NCI-H2196 treated with DMSO at 0.1 percent for 48 hours (cell line): Measurements from ENCODE around the gene BRD1.
"Not testable (repeated sequence)": the region's sequence is repeated elsewhere in the genome, so short reads cannot be mapped to it uniquely, and the experiment has no call there.

Experiments used
- DNase-seq: peaks from one replicate; lab custom pipeline; 2025; ENCODE audit not compliant: unreplicated experiment; lab: John Stamatoyannopoulos, UW

BRD1 gene

GRCh38 chr22:49785046-49785521 lies 42.6 kb downstream of the BRD1 start:
- no peak for DNase-seq

GRCh38 chr22:49784630-49784971 lies 43.1 kb downstream of the BRD1 start:
- no peak for DNase-seq

- DNase-seq, result no peak
These were observed 43.6 kb downstream of the BRD1 start for GRCh38 chr22:49783926-49784629.

- no peak for DNase-seq
These were observed 44.5 kb downstream of the BRD1 start for GRCh38 chr22:49783036-49783746.

GRCh38 chr22:49781886-49782285 lies 45.8 kb downstream of the BRD1 start:
- not testable (repeated sequence) for DNase-seq

GRCh38 chr22:49781289-49781782 lies 46.3 kb downstream of the BRD1 start:
- no peak for DNase-seq

GRCh38 chr22:49780698-49781288 lies 46.9 kb downstream of the BRD1 start:
- DNase-seq, result no peak

- no peak for DNase-seq
These were observed 47.6 kb downstream of the BRD1 start for GRCh38 chr22:49779853-49780697.

- no peak for DNase-seq
These were observed 48.5 kb downstream of the BRD1 start for GRCh38 chr22:49779211-49779610.

GRCh38 chr22:49777569-49778249 lies 50.0 kb downstream of the BRD1 start:
- no peak for DNase-seq

GRCh38 chr22:49776891-49777290 lies 50.8 kb downstream of the BRD1 start:
- no peak for DNase-seq

GRCh38 chr22:49775867-49776511 lies 51.7 kb downstream of the BRD1 start:
- DNase-seq, result no peak

- no peak for DNase-seq
These were observed 52.3 kb downstream of the BRD1 start for GRCh38 chr22:49775191-49775866.

GRCh38 chr22:49774499-49775151 lies 53.0 kb downstream of the BRD1 start:
- DNase-seq, result no peak

GRCh38 chr22:49774046-49774445 lies 53.6 kb downstream of the BRD1 start:
- DNase-seq, result no peak

GRCh38 chr22:49773531-49773930 lies 54.1 kb downstream of the BRD1 start:
- DNase-seq, result no peak

- no peak for DNase-seq
These were observed 55.0 kb downstream of the BRD1 start for GRCh38 chr22:49772692-49773091.

- DNase-seq, result no peak
These were observed 56.2 kb downstream of the BRD1 start for GRCh38 chr22:49771266-49772065.
